ENCODE data around the gene ACAT1. TPM values are rescaled to one million over a fixed set of nuclear protein-coding genes. Genes with fewer than 3 reads are reported as not detected.

The ACAT1 gene
- total RNA-seq, 1 donor from 2014 or later: 112 TPM

DNA sequence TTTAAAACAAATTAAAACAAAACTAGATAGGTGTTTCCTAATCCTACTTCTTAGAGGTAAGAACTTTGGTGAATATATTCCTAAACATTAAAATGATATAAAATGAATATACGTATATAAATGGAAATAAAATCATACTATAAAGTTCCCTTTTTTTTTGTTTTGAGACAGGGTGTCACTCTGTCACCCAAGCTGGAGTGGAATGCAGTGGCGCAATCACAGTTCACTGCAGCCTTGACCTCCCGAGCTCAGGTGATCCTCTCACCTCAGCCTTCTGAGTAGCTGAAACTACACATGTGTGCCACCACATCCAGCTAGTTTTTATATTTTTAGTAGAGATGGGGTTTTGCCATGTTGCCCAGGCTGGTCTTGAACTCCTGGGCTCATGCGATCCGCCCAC is 56.2 kb downstream of the ACAT1 start:
- no peaks in the 10 kb centered on the region for H3K9me3 ChIP-seq (ENCODE audit: control insufficient read depth in 3 of 3, low read length in 3 of 3)
- H3K9ac ChIP-seq (ENCODE audit: low read depth in 1 of 3, low read length in 3 of 3): no peak overlapping the region
- H3K4me3 ChIP-seq (ENCODE audit: low read length in 3 of 3): no peak overlapping the region
- H3K36me3 ChIP-seq (ENCODE audit: control insufficient read depth in 3 of 3, insufficient read depth in 3 of 3, low read length in 3 of 3): peaks cover 6 to 38% (median 6%) of the 10 kb centered on the region in 3 donors
- no peak overlapping the region for H3K27ac ChIP-seq (ENCODE audit: low read depth, low read length)
- no peaks in the 10 kb centered on the region for H3K4me1 ChIP-seq (ENCODE audit: control insufficient read depth in 3 of 3, insufficient read depth in 3 of 3, low read length in 3 of 3)
- H3K27me3 ChIP-seq (ENCODE audit: control insufficient read depth in 3 of 3, insufficient read depth in 3 of 3, low read length in 3 of 3): no peaks in the 10 kb centered on the region

DNA sequence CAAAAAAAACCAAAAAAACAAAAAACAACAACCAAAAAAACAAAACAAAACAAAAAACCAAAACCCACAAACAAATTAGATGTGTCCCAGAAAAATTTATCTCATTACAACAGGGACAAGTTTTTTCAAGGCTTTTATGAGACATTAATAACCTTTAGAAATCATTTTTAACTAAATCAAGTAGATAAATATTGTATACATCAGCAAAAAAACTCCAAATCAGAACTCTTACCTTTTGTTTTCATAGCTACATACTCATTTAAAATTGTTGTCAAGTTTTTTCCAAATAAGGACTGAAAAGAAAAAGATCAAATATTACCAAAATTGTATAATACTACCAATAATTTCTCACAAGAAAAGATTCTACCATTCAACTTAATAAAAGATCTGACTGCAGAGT is 72.4 kb downstream of the ACAT1 start:
- Histone ChIP-seq H3K9ac (ENCODE audit: low read depth in 1 of 3, low read length in 3 of 3) (no peak overlapping the region), H3K9me3 (ENCODE audit: control insufficient read depth in 3 of 3, low read length in 3 of 3) (no peaks in the 10 kb centered on the region), H3K27ac (ENCODE audit: low read depth, low read length) (no peak overlapping the region), H3K27me3 (ENCODE audit: control insufficient read depth in 3 of 3, insufficient read depth in 3 of 3, low read length in 3 of 3) (no peaks in the 10 kb centered on the region), H3K4me1 (ENCODE audit: control insufficient read depth in 3 of 3, insufficient read depth in 3 of 3, low read length in 3 of 3) (peaks cover 0 to 3% (median 0%) of the 10 kb centered on the region in 3 donors), H3K4me3 (ENCODE audit: low read length in 3 of 3) (no peak overlapping the region), H3K36me3 (ENCODE audit: control insufficient read depth in 3 of 3, insufficient read depth in 3 of 3, low read length in 3 of 3) (peaks cover 9 to 29% (median 16%) of the 10 kb centered on the region in 3 donors)

DNA sequence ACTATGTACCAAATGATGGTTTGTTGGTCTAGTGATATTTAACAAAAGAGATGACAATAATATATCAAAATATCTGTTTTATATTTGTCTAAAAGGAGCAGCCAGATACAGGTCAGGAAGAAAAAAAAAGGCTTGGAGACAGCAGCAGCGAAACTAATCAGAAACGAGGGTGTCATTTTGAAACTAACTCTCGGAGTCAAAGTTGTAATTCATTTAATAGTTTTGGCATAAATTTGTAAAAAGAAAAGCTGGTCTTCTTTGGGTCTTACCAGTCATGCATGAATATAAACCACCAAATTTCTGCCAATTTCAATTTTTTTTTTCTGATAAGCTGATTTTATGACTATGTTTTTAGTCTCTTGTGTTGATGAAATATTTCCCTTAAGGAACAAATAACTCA is 75.5 kb downstream of the ACAT1 start:
- H3K4me1 ChIP-seq (ENCODE audit: control insufficient read depth in 3 of 3, insufficient read depth in 3 of 3, low read length in 3 of 3): peaks cover 2 to 8% (median 3%) of the 10 kb centered on the region in 3 donors
- no peaks in the 10 kb centered on the region for H3K9me3 ChIP-seq (ENCODE audit: control insufficient read depth in 3 of 3, low read length in 3 of 3)
- H3K36me3 ChIP-seq (ENCODE audit: control insufficient read depth in 3 of 3, insufficient read depth in 3 of 3, low read length in 3 of 3): peaks cover 3 to 19% (median 6%) of the 10 kb centered on the region in 3 donors
- H3K4me3 ChIP-seq (ENCODE audit: low read length in 3 of 3): no peak overlapping the region
- no peak overlapping the region for H3K27ac ChIP-seq (ENCODE audit: low read depth, low read length)
- no peaks in the 10 kb centered on the region for H3K27me3 ChIP-seq (ENCODE audit: control insufficient read depth in 3 of 3, insufficient read depth in 3 of 3, low read length in 3 of 3)
- H3K9ac ChIP-seq (ENCODE audit: low read depth in 1 of 3, low read length in 3 of 3): no peak overlapping the region

Small RNAs within 50 kb of the gene (small RNA-seq; reads per million reads assigned to genes)
- not detected for gene RF00019

Other genes with a start within 250 kb of the ACAT1 start
- 2.1 TPM for gene RAB39A, start 193.1 kb upstream of the ACAT1 start, total RNA-seq
- gene CUL5, start 112.7 kb upstream of the ACAT1 start, total RNA-seq: 36.0 TPM
- gene NPAT, start 101.1 kb downstream of the ACAT1 start, total RNA-seq: 8.4 TPM
- 68.9 TPM for gene ATM, start 101.5 kb downstream of the ACAT1 start, total RNA-seq